ENCODE results near the gene MCCC2. TPM values are rescaled to one million over a fixed set of nuclear protein-coding genes. Genes with fewer than 3 reads are reported as not detected.

Gene MCCC2
- total RNA-seq, 1 donor from 2014 or later = 27.0 TPM

Other genes starting within 250 kb of the MCCC2 start
- gene BDP1, start 131.7 kb upstream of the MCCC2 start, total RNA-seq = 23.9 and 24.1 TPM in 2 replicates
- gene CARTPT, start 131.9 kb downstream of the MCCC2 start, total RNA-seq = not detected in 2 replicates

Measured in myocyte (in vitro differentiated cells).